ENCODE measurements around the gene SEMA3C. TPM values are rescaled to one million over a fixed set of nuclear protein-coding genes. Genes with fewer than 3 reads are reported as not detected.

The SEMA3C gene
- total RNA-seq, 2 donors from 2014 or later, result 0.09 to 0.15 TPM

DNA sequence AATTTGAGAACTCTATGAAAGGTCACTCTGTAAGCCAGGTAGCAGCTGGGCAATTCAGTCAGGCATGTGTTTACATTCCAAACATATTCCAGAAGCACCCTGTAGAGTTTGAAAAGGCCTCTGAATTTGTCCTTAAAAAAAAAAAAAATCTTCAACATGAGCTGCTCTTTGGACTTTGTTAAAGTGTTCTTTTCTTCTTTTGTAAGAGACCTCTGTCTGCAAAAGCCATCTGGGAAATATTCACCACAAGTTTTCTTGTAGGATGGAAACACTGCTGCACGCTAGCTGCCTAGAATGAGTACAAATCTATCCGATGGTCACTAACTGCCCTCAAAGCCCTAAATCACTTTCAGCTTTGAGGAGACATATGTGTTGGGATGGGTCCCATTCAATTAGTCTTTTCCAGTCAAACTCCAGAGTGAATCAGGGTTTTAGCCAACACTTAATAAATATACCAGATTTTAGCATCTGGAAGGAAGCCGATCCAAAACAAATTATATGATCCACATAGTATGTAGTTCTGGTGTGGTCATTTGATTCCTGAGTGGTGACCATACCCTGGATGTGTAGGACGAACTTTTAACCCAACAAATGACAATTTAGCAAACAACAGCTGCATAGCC lies 194.5 kb downstream of the SEMA3C start:
- Histone ChIP-seq H3K27ac (ENCODE audit: low read depth, low read length) (no peak overlapping the region), H3K27me3 (ENCODE audit: control insufficient read depth, insufficient read depth, low read length, poor library complexity, severe bottlenecking) (no peaks in the 10 kb centered on the region), H3K4me3 (ENCODE audit: low read length) (no peak overlapping the region), H3K36me3 (ENCODE audit: control insufficient read depth, insufficient read depth, low read length) (no peaks in the 10 kb centered on the region), H3K4me1 (ENCODE audit: control insufficient read depth, insufficient read depth, low read length) (peaks cover 11% of the 10 kb centered on the region), H3K9ac (ENCODE audit: extremely low read depth, low read length, poor library complexity, severe bottlenecking) (no peak overlapping the region), H3K9me3 (ENCODE audit: control insufficient read depth, low read length) (no peaks in the 10 kb centered on the region)
- Mint-ChIP-seq H3K9me3 (no peaks in the 10 kb centered on the region), H3K4me1 (peaks cover 29% of the 10 kb centered on the region), H3K27ac (no peak overlapping the region), H3K36me3 (ENCODE audit: low read depth) (no peaks in the 10 kb centered on the region), H3K27me3 (ENCODE audit: insufficient read depth) (peaks cover 3% of the 10 kb centered on the region), H3K4me3 (no peak overlapping the region)
- no peak for DNase-seq
- no peak for TF ChIP-seq CTCF (conservative IDR thresholded peaks at IDR 0.05)
- WGBS, 2 experiments (ENCODE audit: insufficient coverage in 1 of 2, insufficient read length in 1 of 2), result 70 to 88% methylated on average over 2 to 4 of the region's 4 CpGs

DNA sequence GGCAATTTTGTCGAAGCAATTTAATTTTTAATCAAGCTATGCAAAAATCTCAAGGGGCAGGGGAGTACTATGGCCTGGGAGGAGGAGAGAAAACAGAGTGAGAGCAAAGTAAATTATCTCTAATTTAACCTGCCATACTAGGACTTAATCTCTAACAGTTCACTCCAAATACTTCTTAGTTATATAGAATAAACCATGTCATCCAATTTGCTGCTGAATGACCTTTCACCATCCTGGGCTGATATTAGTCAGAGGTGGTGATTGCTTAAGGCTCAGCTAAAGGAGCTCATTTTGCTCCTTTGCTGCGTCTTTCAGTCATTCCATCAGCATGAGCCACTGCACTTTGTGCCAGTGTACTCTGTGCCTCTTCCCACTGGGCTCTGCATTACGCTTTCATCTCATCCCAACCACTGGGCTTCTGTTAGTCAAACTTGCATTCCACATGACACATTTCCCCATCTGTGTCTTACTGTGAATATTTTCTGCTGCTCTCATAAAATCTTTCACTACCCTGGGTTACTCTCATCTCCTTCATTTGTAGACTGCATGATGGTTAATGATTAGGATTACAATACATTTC lies 196.1 kb downstream of the SEMA3C start:
- peaks cover 11% of the 10 kb centered on the region for H3K4me1 ChIP-seq (ENCODE audit: control insufficient read depth, insufficient read depth, low read length)
- H3K27me3 ChIP-seq (ENCODE audit: control insufficient read depth, insufficient read depth, low read length, poor library complexity, severe bottlenecking), result no peaks in the 10 kb centered on the region
- no peak overlapping the region for H3K4me3 Mint-ChIP-seq
- WGBS, 2 experiments (ENCODE audit: insufficient coverage in 1 of 2, insufficient read length in 1 of 2), result 20 to 50% methylated on average over 3 of the region's 3 CpGs
- peak; percentile 66 for DNase-seq
- no peaks in the 10 kb centered on the region for H3K27me3 Mint-ChIP-seq (ENCODE audit: insufficient read depth)
- H3K4me3 ChIP-seq (ENCODE audit: low read length), result no peak overlapping the region
- H3K27ac Mint-ChIP-seq, result no peak overlapping the region
- no peaks in the 10 kb centered on the region for H3K36me3 Mint-ChIP-seq (ENCODE audit: low read depth)
- TF ChIP-seq CTCF (conservative IDR thresholded peaks at IDR 0.05), result no peak
- H3K9me3 ChIP-seq (ENCODE audit: control insufficient read depth, low read length), result no peaks in the 10 kb centered on the region
- peak overlapping the region; percentile 71 for H3K27ac ChIP-seq (ENCODE audit: low read depth, low read length)
- H3K9ac ChIP-seq (ENCODE audit: extremely low read depth, low read length, poor library complexity, severe bottlenecking), result no peak overlapping the region
- peaks cover 32% of the 10 kb centered on the region for H3K4me1 Mint-ChIP-seq
- peaks cover under 1% of the 10 kb centered on the region for H3K9me3 Mint-ChIP-seq
- no peaks in the 10 kb centered on the region for H3K36me3 ChIP-seq (ENCODE audit: control insufficient read depth, insufficient read depth, low read length)

GRCh38 chr7:80721883-80722615 lies 196.8 kb downstream of the SEMA3C start:
- H3K9me3 Mint-ChIP-seq, result peaks cover 4% of the 10 kb centered on the region
- no peaks in the 10 kb centered on the region for H3K36me3 Mint-ChIP-seq (ENCODE audit: low read depth)
- H3K36me3 ChIP-seq (ENCODE audit: control insufficient read depth, insufficient read depth, low read length), result no peaks in the 10 kb centered on the region
- no peak for TF ChIP-seq CTCF (conservative IDR thresholded peaks at IDR 0.05)
- WGBS, 2 experiments (ENCODE audit: insufficient coverage in 1 of 2, insufficient read length in 1 of 2), result 53 to 57% methylated on average over 1 to 3 of the region's 3 CpGs
- H3K9me3 ChIP-seq (ENCODE audit: control insufficient read depth, low read length), result no peaks in the 10 kb centered on the region
- H3K27ac Mint-ChIP-seq, result no peak overlapping the region
- no peaks in the 10 kb centered on the region for H3K27me3 ChIP-seq (ENCODE audit: control insufficient read depth, insufficient read depth, low read length, poor library complexity, severe bottlenecking)
- peaks cover 11% of the 10 kb centered on the region for H3K4me1 ChIP-seq (ENCODE audit: control insufficient read depth, insufficient read depth, low read length)
- H3K4me3 Mint-ChIP-seq, result no peak overlapping the region
- H3K27ac ChIP-seq (ENCODE audit: low read depth, low read length), result peak overlapping the region; percentile 71
- no peak overlapping the region for H3K9ac ChIP-seq (ENCODE audit: extremely low read depth, low read length, poor library complexity, severe bottlenecking)
- no peaks in the 10 kb centered on the region for H3K27me3 Mint-ChIP-seq (ENCODE audit: insufficient read depth)
- peak; percentile 54 for DNase-seq
- no peak overlapping the region for H3K4me3 ChIP-seq (ENCODE audit: low read length)
- peaks cover 32% of the 10 kb centered on the region for H3K4me1 Mint-ChIP-seq
